NCI-H2107 (cell line): Measurements from ENCODE around the gene ZC3H13.

Source experiments
- DNase-seq: peaks from one replicate; lab custom pipeline; 2025; lab: John Stamatoyannopoulos, UW

ZC3H13 gene

DNA sequence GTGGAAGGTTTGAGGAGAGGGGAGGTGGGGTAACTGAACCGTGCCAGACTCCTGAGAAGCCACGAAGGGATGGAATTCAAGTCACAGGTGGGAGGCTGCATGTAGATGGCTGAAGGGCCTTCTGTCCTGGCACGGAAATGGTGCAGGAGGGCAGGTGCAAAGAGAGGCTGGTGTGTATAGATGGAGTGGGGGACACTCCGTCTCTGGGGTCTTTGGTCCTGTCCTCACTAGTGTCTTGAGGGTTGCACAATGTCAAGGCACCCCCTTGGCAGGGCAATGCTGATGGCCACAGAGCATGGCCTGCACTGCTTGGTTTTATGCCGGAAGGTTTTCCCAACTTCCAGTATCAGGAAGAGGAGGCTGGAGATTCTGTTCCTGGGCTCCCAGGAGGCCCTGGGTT is 118.3 kb downstream of the ZC3H13 start:
- no peak for DNase-seq

- DNase-seq, result no peak
Measured at GRCh38 chr13:45933203-45933908, 119.2 kb downstream of the ZC3H13 start.

- DNase-seq, result no peak
Measured at GRCh38 chr13:45932676-45933075, 119.9 kb downstream of the ZC3H13 start.

- no peak for DNase-seq
Measured at GRCh38 chr13:45932172-45932571, 120.4 kb downstream of the ZC3H13 start.

DNA sequence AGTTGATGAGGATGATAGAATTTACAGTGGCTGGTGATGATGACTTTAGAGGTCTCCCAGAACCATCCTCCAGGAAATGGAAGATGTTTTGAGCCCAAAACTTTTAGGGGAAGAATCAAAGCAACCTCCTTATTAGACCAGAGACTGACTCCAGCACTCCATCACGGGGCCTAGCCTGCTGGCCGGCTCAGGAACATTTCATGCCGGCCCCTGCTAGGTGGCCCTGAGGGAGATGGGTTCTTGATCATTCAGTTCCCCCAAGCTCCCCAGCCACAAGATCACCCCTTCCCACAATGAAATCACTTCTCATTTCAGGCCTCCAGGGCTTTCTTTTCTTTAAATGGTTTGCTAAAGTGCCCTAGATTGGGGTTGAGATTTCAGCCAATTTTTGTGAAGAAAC is 121.3 kb downstream of the ZC3H13 start:
- no peak for DNase-seq

- no peak for DNase-seq
Measured at GRCh38 chr13:45930177-45930576, 122.4 kb downstream of the ZC3H13 start.

DNA sequence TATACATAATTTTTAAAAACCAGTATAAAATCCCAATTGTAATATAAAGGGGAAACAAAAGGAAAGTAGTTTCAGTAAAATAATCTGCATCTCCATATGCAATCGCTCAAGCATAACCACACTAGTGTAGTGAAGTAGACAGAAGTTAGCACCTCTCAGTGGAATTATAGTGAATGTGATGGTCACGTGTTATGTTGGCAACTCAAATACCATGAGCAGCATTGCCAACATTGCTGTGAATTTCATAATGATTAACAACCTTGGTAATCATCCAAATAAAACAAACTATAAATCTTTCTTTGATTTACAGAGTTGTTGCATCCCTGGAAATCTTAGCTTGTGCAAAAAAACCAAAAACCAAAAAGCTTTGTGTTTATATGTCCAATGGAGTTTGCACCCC is 123.7 kb downstream of the ZC3H13 start:
- DNase-seq, result no peak

DNA sequence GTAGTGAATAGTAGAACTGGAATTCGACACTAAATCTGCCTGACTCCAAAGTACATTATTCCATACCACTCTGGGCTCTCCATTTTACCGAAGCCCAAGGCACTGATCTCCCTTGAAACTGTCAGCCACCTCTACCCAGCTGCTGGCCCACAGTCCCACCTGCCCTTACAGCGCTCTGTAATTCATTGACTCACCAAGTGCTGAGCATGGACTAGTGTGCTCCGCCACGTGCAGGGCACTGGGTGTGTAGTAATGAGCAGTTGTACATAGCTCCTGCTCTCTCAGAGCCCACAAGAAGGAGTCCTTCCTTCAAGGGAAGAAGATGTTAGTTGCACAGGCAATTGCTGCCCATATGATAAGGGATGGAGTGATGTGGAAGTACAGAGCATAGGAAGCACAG is 124.4 kb downstream of the ZC3H13 start:
- no peak for DNase-seq

DNA sequence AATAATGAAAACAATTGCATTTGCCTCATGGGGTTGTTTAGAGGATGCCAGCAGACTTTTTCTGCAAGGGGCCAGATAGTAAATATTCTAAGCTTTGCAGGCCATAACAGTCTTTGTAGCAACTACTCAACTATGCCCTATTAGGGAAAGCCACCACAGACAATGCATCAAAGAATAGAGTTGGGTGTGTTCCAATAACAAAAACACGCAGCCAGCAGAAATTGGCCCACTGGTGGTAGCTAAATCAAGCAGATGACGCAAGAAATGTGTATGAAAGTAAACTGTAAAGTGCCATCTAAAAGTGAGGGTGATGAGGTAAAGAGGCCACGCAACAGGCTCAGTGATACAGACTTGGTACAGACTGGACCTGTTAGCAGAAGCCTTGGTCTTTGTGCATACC is 125.8 kb downstream of the ZC3H13 start:
- DNase-seq, result no peak

DNA sequence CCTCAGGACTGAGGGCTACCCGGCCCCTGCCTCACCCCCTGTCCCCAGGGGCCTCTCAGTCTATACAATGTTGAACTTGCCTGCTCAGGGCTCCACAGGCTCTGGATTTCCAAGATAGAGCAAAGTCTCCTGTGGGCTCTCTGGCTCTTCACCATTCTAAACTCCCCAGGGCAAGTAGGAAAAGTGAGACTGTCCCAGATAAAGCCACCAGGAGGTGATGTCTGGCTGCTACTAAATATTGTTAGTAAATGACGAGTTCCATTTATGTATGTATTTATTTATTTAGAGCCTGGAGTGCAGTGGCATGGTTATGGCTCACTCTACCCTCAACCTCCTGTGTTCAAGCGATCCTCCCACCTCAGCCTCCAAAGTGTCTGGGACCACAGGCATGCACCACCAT is 127.4 kb downstream of the ZC3H13 start:
- DNase-seq, result no peak

DNA sequence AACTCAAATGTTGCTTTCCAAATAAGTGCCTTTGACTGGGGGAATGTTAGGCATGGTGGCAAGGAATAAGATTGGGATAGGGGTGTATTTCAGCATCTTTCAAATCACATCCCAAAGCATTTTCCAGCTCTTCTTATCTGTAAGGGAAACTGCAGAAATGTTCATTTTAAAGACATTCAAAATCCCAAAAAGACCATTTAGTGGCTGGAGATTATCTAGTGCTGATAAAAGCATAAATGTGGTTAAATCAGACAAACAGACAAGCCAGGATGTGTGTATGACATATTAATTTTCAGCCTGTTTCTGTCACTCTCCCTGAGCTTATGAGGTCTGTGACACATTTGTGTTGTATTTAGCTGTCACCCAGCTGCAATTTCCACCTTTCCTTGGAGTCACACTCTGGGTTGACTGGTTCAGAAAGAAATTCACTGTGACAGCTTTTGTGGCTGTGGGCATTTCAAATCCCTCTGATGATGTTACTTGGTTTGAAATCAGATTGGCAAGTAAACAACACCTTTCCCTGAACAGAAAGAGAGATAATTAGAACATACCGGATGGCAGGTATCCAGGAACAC is 131.3 kb downstream of the ZC3H13 start:
- DNase-seq, result no peak

- DNase-seq, result no peak
Measured at GRCh38 chr13:45918597-45918996, 133.9 kb downstream of the ZC3H13 start.

GRCh38 chr13:45917019-45917418 is 135.5 kb downstream of the ZC3H13 start:
- DNase-seq, result no peak

DNA sequence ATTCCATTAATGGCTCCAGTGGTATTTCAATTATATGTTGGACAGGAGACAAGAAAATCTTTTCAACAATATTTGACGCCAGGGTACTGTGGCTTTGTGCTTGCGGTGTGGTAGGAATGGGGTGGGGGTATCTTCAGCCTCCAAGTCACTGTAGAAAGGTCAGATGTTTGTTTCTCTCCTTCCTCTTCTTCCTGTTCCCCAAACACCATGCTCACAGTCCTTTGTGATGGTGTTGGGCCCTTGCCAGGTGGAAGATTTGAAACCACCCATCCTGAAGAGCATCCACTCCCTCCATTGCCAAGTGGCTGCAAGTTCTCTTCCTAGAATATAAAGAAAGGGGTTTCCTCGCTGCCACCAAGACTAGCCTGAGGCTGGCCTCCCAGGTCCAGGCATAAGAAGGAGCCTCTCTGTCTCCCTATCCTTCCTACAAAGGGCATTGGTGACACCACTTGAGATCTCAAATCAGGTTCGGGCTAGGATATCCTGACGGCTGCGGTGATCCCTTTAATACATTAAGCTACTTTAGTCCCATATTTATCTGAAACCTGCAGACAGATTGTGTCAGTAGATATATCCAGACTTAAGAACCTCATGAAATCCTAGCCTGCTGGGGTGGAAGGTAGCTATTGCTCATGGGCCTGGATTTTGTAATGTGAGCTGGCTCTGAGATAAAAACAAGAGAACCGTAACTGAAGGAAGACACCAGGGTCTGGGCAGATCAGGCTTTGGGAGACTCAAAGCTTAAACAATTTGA is 136.7 kb downstream of the ZC3H13 start:
- no peak for DNase-seq

DNA sequence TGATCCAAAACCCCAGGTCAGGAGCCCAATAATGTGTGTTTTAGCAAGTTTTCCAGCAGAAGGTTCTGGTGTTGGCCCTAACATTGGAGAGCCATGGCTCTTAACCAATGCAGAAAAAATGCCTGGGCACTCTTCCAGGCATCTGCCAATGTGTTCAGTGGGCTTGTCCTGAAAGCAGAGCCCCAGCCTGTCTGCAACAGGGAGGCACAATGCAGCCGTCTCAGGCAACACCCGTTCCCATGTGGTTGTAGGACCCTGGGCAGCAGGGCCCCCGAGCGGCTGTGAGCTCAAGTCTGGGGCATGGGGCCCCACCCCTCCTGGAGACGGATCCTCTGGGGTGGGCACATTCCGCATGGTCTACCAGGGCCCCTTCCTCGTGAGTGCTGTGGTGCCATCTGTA is 142.9 kb downstream of the ZC3H13 start:
- no peak for DNase-seq

DNA sequence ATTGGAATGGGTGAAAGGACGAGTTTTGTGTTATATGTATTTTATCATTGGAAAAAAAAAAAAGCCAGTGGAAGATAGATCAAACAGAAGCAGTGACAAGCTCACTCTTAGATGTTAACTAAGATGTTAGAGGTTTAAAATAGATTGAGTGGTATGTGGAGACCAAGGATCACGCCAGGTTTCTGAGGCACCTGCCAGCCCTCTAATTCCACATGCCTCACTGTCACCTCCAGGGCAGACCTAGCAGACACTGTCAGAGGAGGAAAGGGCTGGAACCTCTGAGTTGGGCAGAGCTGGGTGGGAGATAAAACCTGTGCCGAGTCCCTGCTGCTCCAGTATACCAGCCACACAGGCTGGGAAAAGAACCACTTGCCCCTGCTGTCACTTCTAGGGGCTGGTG is 143.5 kb downstream of the ZC3H13 start:
- DNase-seq, result no peak

GRCh38 chr13:45907503-45907902 is 145.0 kb downstream of the ZC3H13 start:
- DNase-seq, result no peak
